Right ventricle myocardium inferior (tissue), 1 donor: ENCODE results near the gene PRKX. TPM values are rescaled to one million over a fixed set of nuclear protein-coding genes. Genes with fewer than 3 reads are reported as not detected.
"Not testable (repeated sequence)": the region's sequence is repeated elsewhere in the genome, so short reads cannot be mapped to it uniquely, and the experiment has no call there.

Experiments used
- ATAC-seq: fragments of 200-7000 bp; cut with Tn5 transposase; one replicate; pipeline ENCODE4 v1.9.1; 2020; ENCODE audit warnings: mild to moderate bottlenecking, moderate library complexity
- DNase-seq: peaks from one replicate; pipeline ENCODE4 v3.0.0; 2021; ENCODE audit errors: missing footprints
- intact Hi-C: fragments of 100-400 bp; cut with DNase I; formaldehyde crosslinking; loops from one replicate; pipeline ENCODE4 v1.11.0; 2022
- total RNA-seq: library from RNA; stranded (reverse); fragmentation: NEBNext Ultra II Directional; extraction: Animal tissue kit (Norgen Biotek cat#: 25700); gene quantifications from one replicate; pipeline ENCODE4 v1.2.1, GENCODE V29; 2021
- donor health status: DM: no; HTN: yes; CAD: no; lungs with severe emphysema.

Gene PRKX
- total RNA-seq, 1 donor from 2014 or later = 3.8 TPM

- no peak for DNase-seq
- no peak for ATAC-seq
- intact Hi-C loops = no loop called here
Observed at GRCh38 chrX:3599802-3600430, 113.5 kb downstream of the PRKX start.

DNA sequence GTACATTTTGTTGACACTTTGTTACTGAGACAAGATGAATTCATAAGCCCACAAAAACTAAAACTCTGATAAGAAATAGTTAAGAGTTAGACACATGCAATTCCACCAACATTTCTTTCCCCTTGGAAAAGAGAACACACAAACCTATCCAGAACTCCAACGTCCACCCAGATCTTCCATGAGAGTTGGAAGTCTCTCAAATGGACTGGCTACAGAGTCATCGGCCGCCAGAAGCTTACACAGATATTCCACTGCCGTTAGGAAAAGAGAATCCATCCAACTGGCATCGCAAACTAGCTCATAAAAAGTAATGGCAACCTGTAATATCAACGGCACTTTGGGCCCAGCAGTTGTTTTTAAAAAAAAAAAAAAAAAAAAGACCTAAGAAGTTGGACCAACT is 114.7 kb downstream of the PRKX start:
- DNase-seq (no peak), ATAC-seq (peak; percentile 60)
- intact Hi-C loops = no loop called here

DNA sequence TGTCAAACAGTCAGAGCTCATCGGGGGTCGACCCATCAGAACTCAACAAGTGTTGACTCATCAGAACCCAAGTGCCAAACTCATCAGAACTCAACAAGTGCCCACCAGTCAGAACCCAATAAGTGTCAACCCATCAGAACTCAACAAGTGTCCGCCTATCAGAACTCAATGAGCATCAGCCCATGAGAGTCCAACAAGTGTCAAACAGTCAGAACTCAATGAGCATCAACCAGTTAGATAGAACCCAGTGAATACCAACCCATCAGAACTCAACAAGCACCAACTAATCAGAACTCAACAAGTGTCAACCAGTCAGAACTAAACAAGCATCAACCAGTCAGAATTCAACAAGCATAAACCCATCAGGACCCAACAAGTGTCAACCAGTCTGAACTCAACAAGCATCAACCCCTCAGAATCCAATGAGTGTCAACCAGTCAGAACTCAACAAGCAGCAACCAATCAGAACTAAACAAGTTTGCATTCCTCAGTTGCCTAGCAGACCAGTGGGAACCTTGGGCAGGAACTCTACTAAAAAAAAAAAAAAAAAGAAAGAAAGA is 115.3 kb downstream of the PRKX start:
- no peak for ATAC-seq

DNA sequence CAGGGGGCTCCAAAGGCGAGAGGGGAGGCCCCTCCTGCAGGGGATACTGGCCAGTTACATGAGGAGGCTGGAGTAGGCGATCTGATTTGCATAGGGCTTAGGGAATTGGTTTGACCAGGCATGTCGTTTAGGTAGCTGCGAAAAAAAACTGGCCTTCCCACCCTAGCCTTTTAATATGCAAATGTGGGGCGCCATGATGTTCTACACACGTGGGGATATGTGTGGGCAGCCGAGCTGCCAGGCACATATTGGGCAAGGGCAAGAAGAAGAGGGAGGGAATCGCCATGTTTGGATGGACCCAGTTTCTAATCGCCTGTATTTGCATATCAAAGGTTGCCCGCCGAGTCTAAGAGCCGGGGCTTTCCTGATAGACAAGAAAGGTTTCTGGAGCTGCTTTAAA is 121.3 kb downstream of the PRKX start:
- intact Hi-C loops = no loop called here
- DNase-seq = no peak
- no peak for ATAC-seq

More for the DNA sequence above, 115.3 kb downstream of the PRKX start:
- no peak for DNase-seq
- intact Hi-C loops = no loop called here

- intact Hi-C loops = no loop called here
- no peak for ATAC-seq
- no peak for DNase-seq
Observed at GRCh38 chrX:3589474-3589873, 124.0 kb downstream of the PRKX start.

DNA sequence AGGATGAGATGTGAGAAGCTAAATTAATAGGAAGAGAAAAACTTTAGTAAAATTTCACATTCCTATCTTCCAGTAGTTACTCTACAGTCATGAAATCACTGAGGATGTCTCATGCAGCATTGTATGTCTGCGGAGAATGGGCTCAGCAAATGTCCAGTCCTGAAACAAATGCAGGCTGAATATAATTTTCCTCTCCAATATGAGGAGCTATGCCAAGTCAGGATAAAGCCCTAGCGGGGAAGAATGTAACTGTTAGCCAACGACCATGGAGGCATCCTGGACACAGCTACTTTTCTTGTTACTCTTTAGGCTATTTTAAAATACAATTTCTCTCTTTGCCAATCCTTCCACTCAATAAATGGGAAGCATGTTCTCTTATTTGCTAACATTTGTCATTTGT is 127.7 kb downstream of the PRKX start:
- intact Hi-C loops = no loop called here
- DNase-seq = no peak
- ATAC-seq = no peak

DNA sequence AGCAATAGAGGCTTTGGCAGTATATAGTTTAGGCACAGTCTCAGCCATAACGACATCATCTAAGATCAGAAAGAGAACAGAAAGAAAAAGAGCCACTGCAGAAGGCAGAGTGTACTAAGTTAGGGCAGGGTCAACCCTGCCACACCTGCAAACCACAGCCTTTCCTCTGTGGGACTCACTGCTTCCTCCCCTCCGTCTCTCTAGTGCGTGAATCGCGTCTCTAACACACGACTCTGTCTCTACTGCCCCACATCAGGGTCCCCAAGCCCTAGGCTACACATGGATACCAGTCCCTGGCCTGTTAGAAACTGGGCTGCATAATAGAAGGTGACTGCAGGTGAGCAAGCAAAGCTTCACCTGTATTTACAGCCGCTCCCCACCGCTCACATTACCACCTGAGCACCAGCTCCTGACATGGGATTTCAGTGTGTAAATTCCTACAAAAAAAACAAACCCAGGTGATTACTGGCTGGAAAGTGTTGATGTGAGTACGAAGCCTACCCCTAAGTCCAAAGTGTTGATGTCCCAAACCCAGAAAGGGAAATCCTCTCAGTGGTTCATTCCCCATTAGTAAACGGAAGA is 128.9 kb downstream of the PRKX start:
- ATAC-seq = no peak
- no peak for DNase-seq
- intact Hi-C loops = no loop called here

DNA sequence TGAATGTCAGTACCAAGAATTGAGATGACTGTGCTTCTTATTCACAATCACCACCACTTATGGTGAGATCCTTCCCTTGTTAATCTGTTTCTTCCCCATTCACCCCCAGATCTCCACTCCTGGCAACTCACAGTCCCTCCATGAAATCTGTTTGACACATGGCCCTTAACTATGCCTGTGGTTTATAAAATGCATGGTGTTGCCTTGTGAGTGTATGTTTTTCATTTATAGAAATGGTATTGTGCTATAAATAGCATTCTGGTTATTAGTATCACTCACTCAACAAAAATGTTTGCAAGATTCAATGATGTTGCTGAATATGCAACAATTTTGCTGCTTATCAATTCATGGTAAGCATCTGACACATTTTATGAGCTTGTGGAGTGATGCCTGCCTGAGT is 131.0 kb downstream of the PRKX start:
- no peak for ATAC-seq

DNA sequence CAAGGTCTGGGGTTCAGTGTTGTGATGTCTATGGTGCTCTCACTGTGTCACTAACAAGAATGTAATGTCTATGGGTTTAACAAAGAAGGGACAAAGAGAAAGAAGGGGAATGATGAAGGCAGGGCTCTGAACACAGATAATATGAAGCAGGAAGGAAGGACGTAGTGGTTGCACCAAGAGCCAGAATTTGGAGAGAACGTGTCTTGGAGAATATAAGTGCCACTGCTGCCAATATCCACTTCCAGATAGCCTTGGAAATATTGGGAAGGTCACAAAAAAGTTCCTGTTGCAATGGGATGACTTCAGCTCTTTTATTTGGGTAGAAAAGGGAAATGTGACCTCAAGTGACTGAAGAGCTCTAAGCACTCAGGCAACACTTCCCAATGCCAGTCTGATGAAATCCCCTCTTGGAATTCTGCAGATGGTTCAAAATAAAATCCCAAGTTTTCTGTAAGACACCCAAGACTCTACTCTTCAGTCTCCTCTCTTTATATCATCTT is 131.8 kb downstream of the PRKX start:
- DNase-seq (no peak), ATAC-seq (peak; percentile 60)
- intact Hi-C loops = no loop called here

More for the DNA sequence above, 131.0 kb downstream of the PRKX start:
- DNase-seq = no peak
- intact Hi-C loops = no loop called here

DNA sequence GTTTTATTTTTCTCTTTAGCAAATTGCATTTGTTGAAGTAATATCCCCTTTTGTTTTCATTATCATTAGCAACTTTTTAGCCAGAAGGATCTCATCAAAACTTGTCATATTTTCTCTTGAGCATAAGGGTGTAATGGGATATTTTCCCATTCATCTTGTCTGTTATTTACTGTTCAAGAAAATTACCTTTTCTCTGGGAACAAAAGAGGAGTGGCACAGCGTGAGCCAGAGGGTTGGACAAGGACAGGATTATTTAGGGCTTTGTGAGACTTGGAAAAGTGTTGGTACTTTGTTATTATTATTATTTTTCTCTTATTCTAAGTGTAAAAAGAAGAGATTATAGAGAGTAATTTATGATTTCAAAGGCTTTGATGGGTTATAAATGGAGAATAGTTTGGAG is 135.9 kb downstream of the PRKX start:
- intact Hi-C loops = no loop called here
- no peak for ATAC-seq
- no peak for DNase-seq

DNA sequence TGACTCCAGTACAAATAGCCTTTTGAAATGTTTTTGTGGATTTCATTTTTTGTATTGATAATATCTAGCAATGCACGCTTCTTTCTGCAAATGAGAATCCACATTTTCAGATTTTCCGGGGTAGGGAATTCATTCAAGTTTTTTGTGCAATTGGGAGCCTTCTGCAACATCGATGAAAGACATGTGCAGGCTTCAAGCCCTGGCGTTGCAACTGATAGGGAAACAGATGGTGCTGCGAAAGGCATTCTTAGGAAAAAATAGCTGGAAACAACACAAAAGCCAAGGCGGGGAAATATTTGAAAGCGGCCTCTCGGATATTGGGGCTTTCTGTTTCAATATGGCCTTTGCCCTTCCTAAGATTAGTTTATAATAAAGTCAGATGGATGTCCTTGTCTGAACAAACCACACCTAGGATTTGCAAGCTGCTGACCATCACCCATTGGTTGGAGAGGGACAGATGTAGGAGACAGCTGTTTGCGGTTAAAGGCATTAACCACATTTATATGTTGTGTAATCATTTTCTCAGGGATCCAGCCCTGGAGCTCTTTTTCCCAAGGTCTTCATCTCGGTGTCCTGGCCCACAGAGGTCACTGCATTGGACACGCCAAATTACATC is 136.5 kb downstream of the PRKX start:
- no peak for DNase-seq
- ATAC-seq = peak; percentile 63

DNA sequence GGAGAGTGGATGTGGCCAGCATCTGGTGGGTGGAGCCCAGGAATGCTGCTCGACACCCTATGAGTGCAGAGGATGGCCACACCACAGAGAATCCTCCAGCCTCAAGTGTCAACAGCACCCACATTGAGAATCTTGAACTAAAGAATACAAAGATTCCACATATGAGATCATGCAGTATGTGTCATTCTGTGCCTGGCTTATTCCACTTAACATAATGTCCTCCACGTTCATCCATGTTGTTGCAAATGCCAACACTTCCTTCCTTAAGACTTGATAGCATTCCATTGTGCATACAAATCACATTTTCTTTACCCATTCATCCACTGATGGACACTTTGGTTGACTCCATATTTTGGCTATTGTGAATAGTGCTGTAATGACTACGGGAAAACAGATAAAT is 145.8 kb downstream of the PRKX start:
- ATAC-seq (no peak), DNase-seq (no peak)
- intact Hi-C loops = no loop called here

More for the DNA sequence above, 136.5 kb downstream of the PRKX start:
- intact Hi-C loops = no loop called here

DNA sequence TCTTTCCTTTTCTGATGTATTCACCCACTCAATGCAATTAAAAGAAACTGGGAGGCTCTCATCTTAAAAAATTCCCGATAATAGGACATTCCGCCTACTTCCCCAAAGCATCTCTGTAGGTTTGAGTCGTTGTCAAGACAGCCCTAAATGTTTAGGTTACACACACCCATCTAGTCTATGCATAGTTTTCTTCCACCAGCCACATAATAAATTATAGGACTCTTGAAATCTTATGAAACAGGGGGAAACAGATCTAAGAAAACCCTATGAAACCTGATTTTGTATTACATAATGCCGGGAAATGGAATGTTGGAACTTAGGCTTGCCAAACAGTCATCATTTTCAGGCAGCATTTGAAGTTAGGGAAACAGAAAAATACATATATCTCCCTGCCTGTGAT is 150.0 kb downstream of the PRKX start:
- DNase-seq (no peak), ATAC-seq (no peak)
- intact Hi-C loops = no loop called here

- DNase-seq, ATAC-seq, intact Hi-C loops: not testable (repeated sequence)
Observed at GRCh38 chrX:3560010-3560409, 153.4 kb downstream of the PRKX start.
